GM18858 (cell line): ENCODE measurements around the gene ITGB1.

Source experiments
- ATAC-seq: cut with Tn5 transposase; IDR thresholded peaks from one replicate; pipeline ENCODE4 v1.9.1; 2021; ENCODE audit not compliant: unreplicated experiment

Gene ITGB1

GRCh38 chr10:32891261-32891660 lies 66.8 kb downstream of the ITGB1 start:
- no peak for ATAC-seq

GRCh38 chr10:32890444-32890843 lies 67.6 kb downstream of the ITGB1 start:
- no peak for ATAC-seq

- ATAC-seq, result no peak
Observed at GRCh38 chr10:32889631-32890212, 68.3 kb downstream of the ITGB1 start.

- no peak for ATAC-seq
Observed at GRCh38 chr10:32888161-32888927, 69.7 kb downstream of the ITGB1 start.

- no peak for ATAC-seq
Observed at GRCh38 chr10:32887481-32887880, 70.5 kb downstream of the ITGB1 start.

GRCh38 chr10:32882076-32882475 lies 76.0 kb downstream of the ITGB1 start:
- ATAC-seq, result no peak

- no peak for ATAC-seq
Observed at GRCh38 chr10:32878646-32879045, 79.4 kb downstream of the ITGB1 start.

GRCh38 chr10:32877915-32878314 lies 80.1 kb downstream of the ITGB1 start:
- no peak for ATAC-seq

GRCh38 chr10:32865170-32865569 lies 92.9 kb downstream of the ITGB1 start:
- no peak for ATAC-seq

- ATAC-seq, result no peak
Observed at GRCh38 chr10:32854435-32854834, 103.6 kb downstream of the ITGB1 start.

- ATAC-seq, result no peak
Observed at GRCh38 chr10:32851301-32851700, 106.7 kb downstream of the ITGB1 start.
